Skeletal muscle cell (primary cell): ENCODE measurements around the gene TNFRSF11A.

ENCODE experiments used
- DNase-seq: peaks from one replicate; pipeline ENCODE4 v3.0.0-alpha.2; 2010; ENCODE audit warnings: low read depth
- H3K4me3 ChIP-seq: 2 replicates; pipeline ENCODE4 v1.5.1; 2011; ENCODE audit warnings: low read depth, mild to moderate bottlenecking, control low read depth, low read length, moderate library complexity

The TNFRSF11A gene

DNA sequence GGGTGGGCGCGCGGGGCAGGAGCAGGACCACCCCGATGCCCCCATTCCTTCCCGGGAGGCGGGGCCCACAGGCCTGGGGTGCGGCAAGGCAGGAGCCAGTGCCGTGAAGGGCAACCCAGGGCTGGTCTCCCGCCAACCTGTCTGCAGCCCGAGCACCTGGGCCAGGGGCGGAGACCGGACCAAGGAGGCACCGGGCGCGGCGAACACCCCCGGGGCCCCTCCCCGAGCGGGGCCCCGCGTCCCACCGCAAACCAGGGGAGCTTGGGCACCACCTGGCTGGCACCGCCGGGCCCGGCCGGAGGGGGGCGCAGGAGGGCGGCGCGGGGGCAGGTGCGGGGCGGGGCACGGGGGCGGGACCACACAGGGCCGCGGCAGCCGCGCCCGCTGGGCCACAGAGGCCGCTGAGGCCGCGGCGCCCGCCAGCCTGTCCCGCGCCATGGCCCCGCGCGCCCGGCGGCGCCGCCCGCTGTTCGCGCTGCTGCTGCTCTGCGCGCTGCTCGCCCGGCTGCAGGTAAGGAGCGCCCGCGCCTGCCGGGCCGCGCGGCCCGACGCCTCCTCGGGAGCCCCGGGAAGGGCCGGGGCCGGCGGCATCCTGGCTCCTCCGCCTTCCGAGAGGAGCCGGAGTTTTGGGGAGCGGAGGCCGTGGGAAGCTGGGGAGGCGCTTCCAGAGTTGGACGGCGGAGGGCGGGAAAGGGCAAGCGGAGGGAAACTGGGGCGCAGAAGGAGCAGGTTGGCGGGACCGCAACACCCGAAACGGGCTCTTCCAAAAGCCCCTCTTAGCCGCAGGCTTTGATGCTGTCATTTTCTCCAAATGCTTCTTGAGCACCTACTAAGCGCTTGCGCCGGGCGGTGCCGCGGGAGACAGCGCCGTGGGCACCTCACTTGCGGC, at the start of gene TNFRSF11A:
TSS of gene TNFRSF11A (plus strand) at position 394 of the 889 bp plus-strand sequence. CDS start at position 437, 43 bp downstream.
- H3K4me3 ChIP-seq: peak within 1 kb of the TSS; percentile 44
- DNase-seq: no peak

DNA sequence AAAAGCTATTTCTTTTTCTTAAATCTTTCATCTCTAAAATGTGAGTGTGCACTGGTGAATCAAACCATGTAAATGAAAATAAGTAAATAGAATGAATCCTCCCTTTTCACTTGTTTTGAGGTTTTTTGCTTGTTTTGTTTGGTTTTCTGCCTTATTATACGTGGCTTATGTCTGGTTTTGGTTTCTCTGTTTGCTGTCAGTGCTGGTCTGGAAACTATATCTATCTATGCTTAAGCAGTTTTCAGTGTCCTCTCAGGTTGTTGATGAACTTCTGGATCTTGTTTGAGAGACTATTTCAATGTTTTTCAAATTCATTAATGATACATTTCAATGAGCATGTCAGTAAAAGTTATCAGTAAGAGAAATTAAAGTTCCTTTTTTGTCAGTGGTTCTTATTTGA, 48.1 kb upstream of the TNFRSF11A start:
- H3K4me3 ChIP-seq: no peak overlapping the region
- DNase-seq: no peak

DNA sequence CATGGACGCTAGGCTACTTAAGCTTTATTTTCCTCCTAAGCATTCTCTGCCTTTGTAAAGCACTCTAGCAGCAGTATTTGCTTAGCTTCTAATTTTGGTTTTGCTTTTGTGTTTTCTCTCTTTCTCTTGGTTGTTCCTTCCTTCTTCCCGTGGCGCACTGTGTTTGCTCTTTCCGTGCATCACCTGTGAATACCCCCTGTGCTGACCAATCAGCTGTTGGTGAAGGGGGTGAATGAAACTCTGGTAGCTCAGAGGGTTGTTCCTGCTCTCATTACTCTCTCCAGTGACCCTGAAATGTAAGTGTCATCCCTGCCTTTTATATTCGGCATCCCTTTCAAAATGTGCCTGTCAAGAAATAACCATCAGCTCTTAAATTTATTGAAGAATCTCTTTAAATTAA, 45.5 kb upstream of the TNFRSF11A start:
- no peak for DNase-seq
- H3K4me3 ChIP-seq: no peak overlapping the region

DNA sequence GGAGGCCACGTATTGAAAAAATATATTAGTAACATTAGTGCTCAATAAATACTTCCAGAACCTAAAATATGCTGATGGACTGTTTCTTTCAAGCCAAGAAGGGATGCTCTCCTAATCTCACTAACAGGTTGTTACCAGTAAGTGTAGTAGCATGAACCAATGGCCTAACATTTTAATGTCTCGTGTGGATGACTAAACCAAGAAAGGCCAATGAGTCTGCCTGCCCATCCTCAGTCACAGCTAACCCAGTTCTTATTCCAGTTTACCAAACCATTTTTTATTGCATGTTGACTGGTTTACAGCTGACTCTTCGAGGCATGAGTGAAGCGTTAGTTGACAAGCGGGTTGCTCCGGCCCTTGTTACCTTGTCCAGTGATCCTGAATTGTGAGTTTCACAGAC, 45.1 kb upstream of the TNFRSF11A start:
- no peak for DNase-seq
- no peak overlapping the region for H3K4me3 ChIP-seq

DNA sequence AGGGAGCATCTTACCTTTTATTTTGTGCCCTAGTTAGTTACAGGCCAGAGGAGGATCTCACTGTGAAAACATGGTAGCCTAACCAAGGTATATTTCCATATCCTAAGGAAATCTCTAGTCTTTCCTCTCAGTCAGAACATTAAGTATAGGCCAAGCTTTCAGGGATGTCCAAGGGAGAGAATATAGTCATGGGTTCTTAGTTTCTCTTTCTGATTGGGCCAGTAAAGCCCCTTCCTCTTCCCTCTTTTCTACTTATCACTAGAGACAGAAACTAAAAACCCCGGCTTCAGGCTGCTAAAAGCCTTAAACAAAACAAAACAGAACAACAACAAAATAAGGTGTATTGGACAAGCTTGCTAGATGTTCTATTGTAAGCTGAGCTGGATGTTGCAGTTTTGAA, 44.3 kb upstream of the TNFRSF11A start:
- DNase-seq: no peak
- H3K4me3 ChIP-seq: no peak overlapping the region

DNA sequence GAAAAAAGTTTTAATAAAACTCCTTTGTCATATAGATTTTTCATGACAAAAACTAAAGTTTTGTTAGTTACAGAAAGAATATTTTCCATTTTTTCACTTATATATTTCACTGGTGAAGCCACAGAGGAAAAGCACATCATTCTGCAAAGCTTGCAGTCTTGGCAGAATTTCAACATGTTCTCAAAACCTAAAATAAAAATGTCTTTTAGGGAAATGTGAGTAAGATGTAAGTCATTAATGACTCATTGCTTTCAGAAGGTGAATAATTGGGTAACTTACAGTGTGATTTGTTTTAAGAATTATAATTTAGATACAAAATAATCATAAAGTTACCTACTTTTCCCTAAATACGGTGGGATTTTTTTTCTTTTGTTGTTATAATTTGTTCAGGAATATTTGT, 43.4 kb upstream of the TNFRSF11A start:
- no peak overlapping the region for H3K4me3 ChIP-seq
- DNase-seq: peak; percentile 68

DNA sequence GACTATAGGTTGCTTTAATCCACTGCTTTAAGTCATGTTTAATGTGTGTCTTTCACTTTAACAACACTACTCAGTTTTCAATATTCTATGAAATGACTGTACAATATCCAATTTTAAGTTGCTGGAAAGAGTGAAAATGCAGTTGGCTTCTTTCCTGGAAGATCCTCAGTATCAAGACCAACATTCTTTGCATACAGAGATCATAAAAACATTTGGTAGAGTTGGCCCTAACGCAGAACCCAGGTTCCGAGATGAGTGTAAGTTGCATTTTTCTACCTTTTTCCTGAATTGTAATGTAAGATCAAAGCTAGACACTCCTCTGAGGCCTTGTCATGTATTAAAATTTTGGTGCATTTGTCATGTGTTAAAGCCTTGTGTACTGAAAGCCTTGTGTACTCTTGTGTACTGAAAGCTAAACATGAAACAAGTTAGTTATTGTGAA, 42.9 kb upstream of the TNFRSF11A start:
- peak; percentile 49 for DNase-seq
- no peak overlapping the region for H3K4me3 ChIP-seq

DNA sequence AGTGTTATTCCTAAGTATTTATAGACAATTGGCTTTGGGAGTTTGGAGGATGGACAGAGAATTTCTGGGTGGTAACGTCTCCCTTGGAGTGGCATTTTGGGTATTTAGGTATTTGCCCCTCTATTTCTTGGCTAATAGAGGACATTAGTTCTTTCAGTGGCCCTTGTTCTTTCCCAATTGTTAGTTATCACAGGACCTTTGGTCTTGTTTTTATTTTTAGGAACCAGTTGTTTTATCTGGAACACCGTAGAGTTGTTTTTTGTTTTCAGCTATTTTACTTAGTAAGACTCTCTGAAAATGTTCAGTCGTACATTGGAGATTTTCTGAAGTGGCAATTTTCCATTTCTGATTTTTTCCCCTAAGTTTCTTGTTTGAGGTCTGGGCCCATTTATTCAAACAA, 40.5 kb upstream of the TNFRSF11A start:
- no peak for DNase-seq
- no peak overlapping the region for H3K4me3 ChIP-seq

DNA sequence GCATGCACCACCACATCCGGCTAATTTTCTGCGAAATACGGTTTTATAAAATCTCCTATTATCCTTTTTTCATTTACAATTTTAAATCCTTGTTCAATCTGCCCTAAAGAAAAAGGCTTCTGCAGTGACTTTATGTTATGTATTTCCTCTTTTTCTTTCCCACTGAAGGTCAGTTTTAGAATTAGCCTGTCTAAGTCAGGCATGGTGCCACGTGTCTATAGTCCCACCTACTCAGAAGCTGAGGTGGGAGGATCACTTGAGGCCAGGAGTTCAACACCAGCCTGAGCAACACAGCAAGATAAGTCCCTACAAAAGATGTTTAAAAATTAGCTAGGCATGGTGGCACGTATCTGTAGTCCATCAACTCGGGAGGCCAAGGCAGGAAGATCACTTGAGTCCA, 39.8 kb upstream of the TNFRSF11A start:
- H3K4me3 ChIP-seq: no peak overlapping the region
- DNase-seq: no peak

DNA sequence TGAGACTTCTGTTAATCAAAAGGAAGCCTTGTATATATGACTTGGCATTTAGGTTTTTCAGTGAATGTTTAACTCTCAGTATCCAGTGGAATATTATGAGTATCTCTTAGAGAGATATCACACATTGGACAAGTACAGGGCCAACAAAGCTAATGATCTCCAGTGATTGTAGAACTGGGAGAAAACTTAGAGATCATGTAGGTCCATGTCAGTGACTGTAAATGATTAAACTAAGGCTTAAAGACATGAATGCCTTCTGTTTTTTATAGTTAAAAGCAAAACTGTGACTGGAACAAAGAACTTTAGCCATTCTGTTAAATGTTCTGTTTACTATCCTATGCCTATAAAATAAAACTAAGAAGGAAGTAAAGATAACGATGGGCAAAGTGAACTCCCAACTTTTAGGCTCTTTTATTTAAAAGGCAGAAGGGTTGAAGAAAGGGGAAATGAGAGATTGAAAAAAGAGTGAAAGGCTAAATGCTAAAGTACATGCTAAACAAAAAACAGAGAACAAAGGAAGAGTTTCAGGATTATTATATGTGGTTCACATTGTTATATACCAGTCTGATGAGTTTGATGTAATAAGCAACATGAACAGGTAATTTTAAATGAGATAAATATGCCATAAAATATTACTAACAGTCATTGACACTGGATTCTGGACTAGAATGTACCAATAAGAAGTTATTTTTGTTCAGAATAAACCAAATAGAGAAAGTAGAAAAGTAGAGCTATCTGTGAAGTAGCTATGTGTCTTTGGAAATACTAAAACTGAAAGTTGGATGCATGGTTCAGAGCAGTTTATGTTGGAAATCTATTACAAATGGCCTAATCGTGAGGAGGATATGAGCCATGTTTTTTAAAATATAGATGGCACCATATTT, 37.1 kb upstream of the TNFRSF11A start:
- no peak overlapping the region for H3K4me3 ChIP-seq
- no peak for DNase-seq

DNA sequence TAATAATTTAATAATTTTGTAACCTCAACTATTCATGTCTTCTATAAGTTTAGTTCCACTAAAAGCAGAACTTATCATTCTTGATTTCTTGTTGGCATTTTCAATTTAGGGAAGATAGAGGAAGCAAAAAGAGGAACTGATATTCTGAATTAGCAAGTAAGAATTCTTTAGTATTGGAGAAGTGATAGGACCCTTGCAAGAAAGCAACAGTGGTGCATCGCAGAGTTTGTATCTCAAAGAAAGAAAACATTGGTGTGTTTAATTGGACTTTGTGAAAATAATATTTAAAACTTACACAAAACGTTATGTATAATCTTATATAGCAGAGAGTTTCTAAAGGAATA, 36.5 kb upstream of the TNFRSF11A start:
- DNase-seq: no peak
- H3K4me3 ChIP-seq: no peak overlapping the region

DNA sequence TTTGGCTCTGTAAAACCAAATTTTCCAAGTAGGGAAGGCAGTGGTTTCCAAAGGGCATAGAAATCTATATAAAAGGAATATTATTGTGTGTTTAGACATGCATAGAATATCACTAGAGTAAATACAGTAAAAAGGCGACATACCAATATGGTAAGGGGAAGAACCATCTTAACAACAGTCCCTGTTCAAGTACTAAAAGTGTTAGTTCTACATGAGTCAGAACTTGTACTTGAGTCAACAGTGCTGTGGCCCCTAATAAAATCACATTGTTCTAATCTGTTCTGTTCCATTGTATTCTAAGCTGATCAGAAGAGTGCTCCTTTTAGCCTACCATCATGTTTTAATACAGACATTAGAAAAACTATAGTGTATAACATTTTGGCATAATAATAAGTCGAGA, 36.1 kb upstream of the TNFRSF11A start:
- no peak overlapping the region for H3K4me3 ChIP-seq
- no peak for DNase-seq

DNA sequence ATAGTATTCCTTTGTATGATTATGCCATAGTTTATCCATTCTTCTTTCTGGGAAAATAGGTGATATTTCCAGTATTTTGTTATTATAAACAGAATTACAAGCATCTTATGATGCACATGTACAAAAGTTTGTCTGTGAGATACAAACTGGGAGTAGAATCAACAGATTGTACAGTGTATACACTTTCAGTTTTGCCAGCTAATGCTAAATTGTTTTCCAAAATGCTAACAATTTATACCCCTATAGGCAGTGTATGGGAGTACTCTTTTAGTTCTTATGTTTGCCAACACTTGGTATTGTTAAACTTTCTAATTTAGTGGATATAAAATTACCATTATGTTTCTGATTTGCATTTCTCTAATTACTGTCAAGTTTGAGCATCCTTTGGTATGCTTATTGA, 31.0 kb upstream of the TNFRSF11A start:
- H3K4me3 ChIP-seq: no peak overlapping the region
- no peak for DNase-seq

DNA sequence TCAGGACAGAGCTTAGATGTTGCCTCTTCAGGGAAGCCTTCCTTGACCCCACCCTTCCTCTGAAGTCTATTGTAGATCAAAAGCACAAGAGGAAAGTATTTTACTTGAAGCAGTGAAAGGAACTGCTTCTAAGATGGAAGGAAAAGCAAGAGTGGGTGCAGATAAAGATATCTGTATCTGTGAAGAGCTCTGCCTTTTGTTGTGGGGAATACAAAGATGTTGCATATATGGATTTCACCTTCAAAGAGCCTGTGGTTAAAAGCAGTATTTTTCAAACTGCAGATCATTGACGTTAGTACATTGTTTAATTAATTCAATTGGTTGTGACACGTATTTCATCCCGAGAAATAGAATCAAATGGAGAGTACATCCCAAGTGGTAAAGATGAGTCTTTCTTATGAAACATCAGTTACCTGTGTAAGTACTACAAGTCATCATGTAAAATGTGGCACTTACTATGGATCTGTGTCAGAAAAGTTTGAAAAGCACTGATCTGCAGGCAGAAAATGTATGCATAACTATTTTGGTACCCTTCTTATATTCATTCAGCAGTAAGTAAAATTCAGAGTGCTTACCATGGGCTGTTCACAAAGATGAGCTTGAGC, 24.6 kb upstream of the TNFRSF11A start:
- DNase-seq: no peak

DNA sequence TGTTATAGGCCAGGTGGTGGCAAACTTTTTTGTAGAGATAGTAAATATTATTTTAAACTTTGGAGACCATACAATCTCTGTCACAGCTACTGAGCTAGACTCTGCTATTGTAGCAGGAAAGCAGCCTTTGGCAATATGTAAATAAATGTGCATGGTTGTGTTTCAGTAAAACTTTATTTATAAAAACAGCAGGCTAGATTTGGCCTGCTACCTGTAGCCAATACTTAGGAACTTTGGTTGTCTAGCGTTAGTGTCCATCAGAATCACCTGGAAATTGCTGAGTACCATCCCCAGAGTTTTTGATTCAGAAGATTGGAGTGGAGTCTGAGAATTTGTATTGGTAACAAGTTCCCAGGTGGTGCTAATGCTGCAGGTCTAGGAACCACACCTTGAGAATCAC, 23.8 kb upstream of the TNFRSF11A start:
- H3K4me3 ChIP-seq: no peak overlapping the region
- no peak for DNase-seq

More for the DNA sequence above, 24.6 kb upstream of the TNFRSF11A start:
- no peak overlapping the region for H3K4me3 ChIP-seq

DNA sequence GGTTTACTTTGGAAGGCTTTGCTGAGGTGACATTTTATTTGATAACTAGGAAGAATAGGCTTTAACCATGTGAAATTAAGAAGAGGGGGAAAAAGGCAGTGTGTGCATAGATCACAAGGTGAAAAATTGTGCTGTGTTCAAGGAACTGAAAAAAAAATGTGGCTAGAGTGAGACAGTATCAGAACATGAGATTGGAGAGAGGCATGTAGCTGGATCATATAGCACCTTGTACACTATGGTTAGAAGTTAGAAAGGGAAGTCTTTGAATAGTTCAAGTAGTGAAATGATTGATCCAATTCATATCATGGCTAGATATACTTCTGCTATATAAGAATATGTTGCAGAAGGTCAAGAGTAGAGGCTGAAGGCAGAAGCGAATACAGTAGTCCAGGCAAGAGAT, 12.3 kb upstream of the TNFRSF11A start:
- no peak overlapping the region for H3K4me3 ChIP-seq
- DNase-seq: no peak

DNA sequence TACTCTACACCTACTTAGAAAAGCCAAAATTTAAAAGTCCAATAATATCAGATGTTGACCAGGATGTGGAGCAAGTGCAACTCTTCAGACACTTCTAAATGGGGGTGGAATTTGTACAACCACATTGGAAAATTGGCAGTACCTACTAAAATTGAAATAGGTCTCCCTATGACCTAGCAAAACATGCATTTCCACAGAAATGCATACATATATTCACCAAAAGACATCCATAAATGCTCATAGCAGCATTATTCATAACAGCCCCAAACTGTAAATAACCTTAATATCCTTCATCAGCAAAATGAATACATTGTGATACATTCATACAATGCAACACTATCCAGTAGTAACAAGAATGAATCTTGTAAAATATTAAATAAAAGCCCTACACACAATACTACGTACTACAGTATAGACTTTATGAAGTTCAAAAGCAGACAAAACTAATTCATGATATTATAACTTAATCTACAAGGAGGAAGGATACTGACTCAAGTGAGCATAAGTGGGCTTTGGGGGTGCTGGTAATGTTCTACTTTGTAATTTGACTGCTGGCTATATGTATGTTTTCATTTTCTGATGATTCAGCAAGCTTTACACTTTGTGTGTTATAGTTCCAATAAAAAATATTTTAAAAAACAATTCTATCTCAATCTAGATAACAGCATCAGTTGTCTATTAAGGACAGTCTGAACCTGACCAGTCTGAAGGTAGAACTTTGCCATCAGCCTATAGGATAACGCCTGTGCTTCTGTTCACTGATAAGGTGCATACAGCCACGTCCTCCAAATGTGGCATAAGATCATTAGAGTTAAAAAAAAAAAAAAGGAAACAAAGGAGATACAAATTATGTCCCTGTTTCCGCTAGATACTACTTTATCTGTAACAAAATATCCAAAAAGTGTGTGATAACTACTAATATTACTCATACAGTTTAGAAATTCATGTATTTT, 6.6 kb upstream of the TNFRSF11A start:
- no peak overlapping the region for H3K4me3 ChIP-seq
- DNase-seq: no peak

DNA sequence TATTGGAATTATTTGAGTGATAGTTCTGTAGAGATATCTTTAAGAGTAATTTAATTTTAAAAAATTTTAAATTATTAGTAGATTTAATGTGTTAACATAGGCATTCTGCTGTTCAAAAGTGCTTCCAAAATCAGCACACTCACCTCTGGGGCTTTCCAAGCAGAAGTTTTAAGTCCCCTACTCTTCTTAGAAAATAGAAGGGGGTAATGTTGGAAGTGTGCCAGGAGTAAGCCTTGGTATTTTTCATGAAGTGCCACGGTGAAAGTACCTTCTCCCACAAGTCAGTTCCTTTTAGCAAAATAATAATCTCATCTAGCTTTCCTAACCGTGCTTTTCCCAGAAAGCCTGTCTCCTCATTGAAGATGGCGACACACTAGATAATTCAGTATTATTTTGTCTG, 3.9 kb upstream of the TNFRSF11A start:
- DNase-seq: no peak
- no peak overlapping the region for H3K4me3 ChIP-seq
